Posterior cingulate gyrus (tissue), 11 donors: Measurements from ENCODE around the gene PSME4.
A peak's percentile ranks its signal among the peaks of the same experiment; 100 is the strongest.

Source experiments
- DNase-seq, 10 donors: peaks; one replicate each; pipeline versions ENCODE4 v3.0.0 to v3.0.0-alpha.2; 2020 to 2021; ENCODE audit warnings: mixed read lengths in 3 of 10
- intact Hi-C: fragments of 100-400 bp; cut with DNase I; formaldehyde crosslinking; loops from one replicate; pipeline ENCODE4 v1.15.1; 2023

Gene PSME4, protein sequence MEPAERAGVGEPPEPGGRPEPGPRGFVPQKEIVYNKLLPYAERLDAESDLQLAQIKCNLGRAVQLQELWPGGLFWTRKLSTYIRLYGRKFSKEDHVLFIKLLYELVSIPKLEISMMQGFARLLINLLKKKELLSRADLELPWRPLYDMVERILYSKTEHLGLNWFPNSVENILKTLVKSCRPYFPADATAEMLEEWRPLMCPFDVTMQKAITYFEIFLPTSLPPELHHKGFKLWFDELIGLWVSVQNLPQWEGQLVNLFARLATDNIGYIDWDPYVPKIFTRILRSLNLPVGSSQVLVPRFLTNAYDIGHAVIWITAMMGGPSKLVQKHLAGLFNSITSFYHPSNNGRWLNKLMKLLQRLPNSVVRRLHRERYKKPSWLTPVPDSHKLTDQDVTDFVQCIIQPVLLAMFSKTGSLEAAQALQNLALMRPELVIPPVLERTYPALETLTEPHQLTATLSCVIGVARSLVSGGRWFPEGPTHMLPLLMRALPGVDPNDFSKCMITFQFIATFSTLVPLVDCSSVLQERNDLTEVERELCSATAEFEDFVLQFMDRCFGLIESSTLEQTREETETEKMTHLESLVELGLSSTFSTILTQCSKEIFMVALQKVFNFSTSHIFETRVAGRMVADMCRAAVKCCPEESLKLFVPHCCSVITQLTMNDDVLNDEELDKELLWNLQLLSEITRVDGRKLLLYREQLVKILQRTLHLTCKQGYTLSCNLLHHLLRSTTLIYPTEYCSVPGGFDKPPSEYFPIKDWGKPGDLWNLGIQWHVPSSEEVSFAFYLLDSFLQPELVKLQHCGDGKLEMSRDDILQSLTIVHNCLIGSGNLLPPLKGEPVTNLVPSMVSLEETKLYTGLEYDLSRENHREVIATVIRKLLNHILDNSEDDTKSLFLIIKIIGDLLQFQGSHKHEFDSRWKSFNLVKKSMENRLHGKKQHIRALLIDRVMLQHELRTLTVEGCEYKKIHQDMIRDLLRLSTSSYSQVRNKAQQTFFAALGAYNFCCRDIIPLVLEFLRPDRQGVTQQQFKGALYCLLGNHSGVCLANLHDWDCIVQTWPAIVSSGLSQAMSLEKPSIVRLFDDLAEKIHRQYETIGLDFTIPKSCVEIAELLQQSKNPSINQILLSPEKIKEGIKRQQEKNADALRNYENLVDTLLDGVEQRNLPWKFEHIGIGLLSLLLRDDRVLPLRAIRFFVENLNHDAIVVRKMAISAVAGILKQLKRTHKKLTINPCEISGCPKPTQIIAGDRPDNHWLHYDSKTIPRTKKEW (N-terminal part only)

DNA sequence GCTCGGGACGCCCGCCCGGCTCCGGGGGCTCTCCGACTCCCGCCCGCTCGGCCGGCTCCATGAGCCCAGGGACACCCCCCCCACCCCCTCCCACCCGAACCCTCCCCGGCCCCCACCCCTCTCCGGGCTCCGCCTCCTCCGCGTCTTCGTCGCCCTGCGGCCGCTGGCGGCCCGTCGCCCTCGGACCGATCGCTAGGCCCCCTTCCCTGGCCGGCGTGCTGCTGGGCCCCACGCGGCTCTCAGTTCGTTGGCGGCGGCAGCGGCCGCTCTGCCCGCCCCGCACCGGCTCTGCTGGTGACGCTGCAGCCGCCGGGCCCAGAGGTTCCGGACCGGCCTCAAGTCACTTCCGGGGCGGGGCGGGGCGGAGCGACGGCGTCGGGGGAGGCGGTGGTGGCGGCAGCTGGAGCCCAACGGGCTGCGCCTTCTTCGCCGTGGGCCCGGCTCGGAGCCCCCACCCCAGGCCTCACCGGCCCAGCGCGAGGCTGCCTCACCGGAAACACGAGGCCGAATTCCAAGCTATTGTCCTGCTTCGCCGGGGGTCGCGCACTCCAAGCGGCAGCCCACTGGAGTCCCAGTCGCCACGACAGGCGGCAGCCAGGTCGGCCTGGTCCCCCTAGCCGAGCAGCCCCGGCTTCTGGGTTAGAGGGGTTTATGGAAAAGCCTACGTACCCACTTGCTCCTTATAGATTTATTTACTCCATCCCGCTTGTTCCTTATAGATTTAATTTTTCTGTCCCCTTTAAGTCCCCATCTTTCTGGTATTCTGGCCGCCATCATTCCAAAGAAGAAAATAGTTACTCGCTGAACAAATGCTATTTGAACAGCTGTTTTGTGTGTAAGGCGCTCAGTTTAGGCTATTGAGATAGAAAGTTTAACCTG is at the start of gene PSME4:
Gene PSME4 (minus strand): TSS at position 270 of the 879 bp plus-strand sequence. CDS start 209 bp downstream, at position 61.
- DNase-seq = peak; percentile 92 to 99 (median 94)
- intact Hi-C loops = loop anchor here (2.0 to 10.0 kb wide), 2 partner anchors 72 to 114 kb away; no protein-coding TSS in a partner anchor

DNA sequence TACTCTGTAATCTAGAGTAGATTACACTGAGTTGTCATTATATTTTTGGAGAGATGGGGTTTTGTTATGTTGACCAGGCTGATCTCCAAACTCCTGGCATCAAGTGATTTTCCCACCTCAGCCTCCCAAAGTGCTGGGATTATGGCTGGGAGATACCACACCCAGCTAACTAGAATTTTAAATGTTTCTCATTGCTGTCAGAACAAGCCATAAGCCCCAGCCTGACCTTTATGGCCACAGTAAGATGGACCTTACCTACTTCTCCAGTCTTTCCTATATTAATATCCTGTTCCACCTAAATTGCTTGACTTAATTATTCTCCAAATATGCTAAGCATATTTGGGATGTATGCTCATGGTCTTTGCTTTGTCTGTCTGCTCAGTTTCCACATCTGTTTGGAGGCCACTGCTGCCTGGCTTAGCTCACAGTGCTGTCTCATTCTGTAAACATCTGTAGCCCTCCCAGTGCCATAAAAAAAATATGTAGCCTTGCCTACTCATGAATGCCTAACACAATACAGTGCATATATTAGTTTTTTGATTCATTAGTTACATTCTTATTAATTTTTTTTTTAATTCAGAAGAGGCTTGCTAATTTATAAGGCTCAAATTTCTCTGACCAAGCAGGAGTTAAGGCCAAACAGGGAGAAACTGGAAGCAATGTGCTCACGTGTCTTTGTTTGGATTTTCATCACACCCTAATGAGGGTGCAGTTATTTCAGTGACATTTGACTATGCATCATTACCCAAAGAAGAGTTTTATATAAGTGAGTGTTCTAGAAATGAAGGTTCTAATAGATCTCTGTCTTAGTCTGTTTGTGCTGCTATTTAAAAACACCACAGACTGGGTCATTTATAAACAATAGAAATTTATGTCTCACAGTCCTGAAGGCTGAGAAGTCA is 45.3 kb upstream of the PSME4 start:
- DNase-seq = no peak
- intact Hi-C loops = loop anchor here (5.0 kb wide), 1 partner anchor 34 kb away; no protein-coding TSS in a partner anchor

DNA sequence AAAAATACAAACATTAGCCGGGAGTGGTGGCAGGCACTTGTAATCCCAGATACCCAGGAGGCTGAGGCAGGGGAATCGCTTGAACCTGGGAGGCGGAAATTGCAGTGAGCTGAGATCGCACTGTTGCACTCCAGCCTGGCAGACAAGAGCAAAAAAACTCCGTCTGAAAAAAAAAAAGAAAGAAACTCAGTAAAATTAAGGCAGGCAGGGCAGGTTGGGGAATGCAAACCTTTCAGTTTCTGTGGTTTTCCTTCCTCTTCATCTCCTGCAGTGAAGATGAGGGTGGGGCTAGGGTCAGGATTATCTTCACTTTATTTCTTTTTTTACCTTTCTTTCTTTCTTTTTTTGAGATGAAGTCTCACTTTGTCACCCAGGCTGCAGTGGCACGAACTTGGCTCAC is 43.2 kb upstream of the PSME4 start:
- intact Hi-C loops = no loop called here
- DNase-seq = no peak

DNA sequence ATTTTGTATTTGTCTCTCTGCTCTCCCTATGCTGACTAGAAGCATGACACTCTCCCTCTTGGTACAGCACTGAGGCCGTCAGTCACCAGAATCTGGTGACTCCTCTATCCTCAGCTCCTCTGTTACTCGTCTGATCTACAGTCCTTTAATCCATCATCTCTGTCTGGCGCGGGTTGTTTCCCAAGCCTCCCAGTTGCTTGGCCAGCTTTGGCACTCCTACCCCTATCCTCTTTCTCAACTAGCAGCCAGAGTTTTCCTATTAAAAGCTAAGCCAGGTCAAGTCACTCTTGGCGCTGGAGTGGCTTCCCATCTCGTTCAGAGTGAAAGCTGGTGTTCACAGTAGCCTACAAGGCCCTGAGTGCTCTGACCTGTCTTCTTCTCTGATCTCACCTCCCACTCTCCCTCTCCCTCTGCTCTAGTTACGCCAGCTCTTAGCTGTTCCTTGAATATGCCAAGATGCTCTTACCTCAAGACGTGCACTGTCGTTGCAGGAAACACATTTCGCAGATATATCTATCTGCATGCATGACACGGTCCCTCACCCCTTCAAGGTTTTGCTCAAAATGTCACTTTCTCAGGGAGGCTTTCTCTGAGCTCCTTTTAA is 41.8 kb upstream of the PSME4 start:
- DNase-seq = no peak
- intact Hi-C loops = no loop called here

DNA sequence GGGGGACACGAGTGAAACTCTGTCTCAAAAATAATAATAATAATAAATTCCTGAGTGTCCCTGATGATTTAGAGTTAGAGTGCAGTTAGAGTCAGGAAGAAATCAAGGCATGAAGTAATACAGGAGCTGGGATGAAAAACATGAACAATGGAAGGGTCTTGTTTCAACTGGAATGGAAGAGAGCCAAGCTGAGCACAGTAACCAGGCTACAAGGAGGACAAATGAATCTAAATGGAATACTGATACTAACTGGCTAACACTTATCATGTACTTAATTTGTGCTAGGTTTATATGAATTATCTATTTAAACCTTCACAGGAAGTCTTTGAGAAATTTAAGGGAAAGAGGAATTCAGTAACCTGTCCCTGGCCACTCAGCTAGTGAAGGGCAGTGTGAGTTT is 38.8 kb upstream of the PSME4 start:
- DNase-seq = no peak
- intact Hi-C loops = no loop called here

DNA sequence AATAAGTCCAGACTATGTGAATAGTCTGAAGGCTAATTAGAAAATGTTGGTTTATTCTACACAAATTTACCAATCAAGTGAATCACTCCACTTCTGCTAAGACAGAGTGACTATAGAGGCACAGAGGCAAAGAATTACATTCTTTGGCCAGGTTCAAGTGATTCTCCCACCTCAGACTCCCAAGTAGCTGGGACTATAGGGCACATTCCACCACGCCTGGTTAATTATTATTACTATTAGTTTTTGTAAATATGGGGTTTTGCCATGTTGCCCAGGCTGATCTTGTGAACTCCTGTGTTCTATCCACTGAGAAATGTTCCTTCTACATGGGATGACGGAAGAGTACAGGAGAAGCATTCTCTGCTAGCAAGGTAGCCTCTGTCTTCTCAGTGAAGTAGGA is 37.6 kb upstream of the PSME4 start:
- intact Hi-C loops = no loop called here
- DNase-seq = no peak

DNA sequence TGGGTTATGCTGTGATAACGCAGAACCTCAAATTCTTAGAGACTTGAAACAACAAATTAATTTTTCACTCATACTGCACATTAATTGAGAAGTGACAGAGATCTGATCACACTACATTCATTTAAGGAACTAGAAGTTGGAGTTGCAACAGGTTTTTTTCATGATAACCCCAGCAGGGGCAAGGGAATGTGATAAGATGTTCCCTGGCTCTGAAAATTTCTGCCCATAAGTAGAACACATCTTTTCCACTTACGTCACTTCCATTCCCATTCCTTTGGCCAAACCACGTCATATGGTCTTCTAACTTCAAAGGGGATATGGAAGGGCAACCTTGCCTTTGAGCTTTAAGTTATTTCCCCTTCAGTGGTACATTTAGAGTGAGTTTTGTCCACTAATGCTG is 29.7 kb upstream of the PSME4 start:
- intact Hi-C loops = no loop called here
- DNase-seq = no peak

DNA sequence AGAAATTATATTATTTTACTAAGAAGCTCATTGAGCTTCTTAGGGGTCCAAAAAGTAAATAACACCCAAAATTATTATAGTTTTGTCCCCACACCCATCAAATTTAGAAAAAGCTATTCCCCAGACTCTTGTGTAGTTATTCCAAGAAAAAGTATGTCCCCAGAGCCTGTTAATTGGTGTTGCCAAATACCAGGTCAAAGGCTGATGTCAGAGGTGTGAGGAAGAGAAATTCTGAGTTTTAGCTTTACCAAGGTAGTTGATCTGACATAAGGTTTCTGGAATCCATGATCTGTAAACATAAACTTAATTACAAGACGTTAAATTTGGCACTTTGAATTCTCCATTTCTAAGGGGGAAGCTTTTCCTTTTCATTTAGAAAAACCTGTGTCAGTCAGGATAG is 29.3 kb upstream of the PSME4 start:
- intact Hi-C loops = no loop called here
- no peak for DNase-seq

DNA sequence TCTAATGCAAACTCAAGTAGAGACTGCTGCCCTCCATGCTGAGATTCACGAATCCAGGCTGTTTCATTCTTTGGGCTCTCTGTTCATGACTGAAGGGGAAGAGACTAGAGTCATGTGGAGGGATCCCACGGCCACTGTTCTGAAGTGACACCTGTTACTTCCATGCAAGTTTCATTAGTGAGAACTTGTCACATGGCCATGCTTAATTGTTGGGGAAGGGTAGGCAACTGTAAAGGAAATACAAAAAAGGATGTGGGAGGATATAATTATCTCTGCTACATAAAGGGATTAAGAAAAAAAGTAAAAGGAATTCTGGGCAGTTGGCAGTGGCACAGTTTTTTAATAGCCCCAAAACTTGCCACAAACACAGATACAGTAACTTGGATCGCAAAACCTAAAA is 28.0 kb upstream of the PSME4 start:
- intact Hi-C loops = no loop called here
- no peak for DNase-seq

DNA sequence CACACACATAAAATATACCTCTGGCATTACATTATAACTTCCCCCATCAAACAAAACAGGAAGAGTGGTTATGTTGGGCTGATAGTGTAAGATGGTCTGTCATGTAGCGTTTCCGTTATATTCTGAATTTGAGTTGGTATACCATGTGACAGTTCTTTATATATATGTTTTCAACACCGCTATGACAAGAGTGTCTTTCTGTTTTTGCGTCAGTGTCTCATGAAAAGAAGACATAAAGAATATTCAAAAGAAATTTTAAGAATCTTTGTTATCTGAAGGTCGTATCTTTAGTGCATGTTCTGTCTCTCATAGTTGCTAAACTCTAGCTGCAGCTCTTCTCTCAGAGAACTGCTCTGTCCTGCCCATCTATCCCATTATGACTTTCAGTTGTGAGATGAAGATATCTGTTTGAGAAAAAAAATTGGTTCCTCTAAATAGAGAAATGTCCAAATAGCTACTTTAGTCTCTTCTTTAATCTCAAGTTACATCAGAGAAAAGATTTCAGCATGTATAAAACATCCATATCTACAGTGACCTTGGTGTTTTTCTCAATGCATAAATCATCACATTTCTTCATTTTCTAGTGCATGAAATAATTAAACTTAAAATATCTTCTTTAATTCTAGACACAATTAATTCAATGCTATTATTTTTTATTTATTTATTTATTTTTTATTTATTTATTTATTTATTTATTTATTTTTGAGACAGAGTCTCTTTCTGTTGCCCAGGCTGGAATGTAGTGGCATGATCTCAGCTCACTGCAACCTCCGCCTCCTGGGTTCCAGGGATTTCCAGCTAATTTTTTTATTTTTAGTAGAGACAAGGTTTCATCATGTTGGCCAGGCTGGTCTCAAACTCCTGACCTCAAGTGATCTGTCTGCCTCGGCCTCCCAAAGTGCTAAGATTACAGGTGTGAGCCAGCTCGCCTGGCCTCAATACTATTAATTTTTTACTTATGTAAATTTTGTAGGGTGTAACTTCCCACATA is 24.3 kb upstream of the PSME4 start:
- intact Hi-C loops = no loop called here

DNA sequence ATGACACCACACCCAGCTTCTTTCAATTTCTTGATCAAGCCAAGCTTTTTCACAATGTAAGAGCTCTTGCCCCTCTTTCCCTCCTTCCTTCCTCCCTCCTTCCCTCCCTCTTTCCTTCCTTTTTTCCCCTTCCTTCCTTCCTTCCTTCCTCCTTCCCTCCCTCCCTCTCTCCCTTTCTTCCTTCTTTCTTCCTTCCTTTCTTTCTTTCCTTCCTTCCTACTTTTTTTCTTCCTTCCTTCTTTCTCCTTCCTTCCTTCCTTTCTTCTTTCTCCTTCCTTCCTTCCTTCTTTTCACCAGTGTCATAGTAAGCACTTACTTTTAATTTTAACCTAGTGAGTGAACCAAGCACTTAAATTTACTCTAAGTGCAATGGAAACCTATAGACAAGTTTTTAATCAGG is 21.2 kb upstream of the PSME4 start:
- no peak for DNase-seq
- intact Hi-C loops = no loop called here

More for the DNA sequence above, 24.3 kb upstream of the PSME4 start:
- DNase-seq = no peak

DNA sequence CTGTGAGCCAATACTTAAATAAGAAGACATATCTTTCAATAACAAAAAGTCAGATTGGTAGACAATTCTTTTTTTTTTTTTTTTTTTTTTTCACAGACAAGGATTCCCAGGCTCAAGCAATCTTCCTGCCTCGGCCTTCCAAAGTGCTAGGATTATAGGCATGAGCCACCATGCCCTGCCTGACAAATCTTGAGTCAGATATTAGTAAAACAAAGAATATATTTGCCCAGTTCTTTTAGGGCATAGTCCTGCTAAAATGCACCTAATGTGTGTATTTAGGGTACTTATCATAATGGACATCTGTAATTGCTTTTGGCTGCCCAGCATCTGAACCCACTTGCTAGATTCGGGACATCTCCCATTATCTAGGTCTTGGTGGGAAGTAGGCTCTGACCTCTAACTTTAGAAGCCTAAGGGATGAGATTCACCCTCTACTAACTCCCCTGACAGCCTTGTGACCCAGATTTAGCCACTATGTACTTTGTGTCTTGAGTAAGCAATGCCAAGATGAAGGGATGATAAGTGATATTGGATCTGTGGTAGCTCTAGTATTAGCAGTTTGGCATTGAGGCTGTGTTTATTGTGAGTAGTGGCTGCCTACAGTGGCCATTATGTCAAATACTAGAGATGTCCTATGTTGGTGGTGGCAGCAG is 18.5 kb upstream of the PSME4 start:
- no peak for DNase-seq
- intact Hi-C loops = no loop called here

DNA sequence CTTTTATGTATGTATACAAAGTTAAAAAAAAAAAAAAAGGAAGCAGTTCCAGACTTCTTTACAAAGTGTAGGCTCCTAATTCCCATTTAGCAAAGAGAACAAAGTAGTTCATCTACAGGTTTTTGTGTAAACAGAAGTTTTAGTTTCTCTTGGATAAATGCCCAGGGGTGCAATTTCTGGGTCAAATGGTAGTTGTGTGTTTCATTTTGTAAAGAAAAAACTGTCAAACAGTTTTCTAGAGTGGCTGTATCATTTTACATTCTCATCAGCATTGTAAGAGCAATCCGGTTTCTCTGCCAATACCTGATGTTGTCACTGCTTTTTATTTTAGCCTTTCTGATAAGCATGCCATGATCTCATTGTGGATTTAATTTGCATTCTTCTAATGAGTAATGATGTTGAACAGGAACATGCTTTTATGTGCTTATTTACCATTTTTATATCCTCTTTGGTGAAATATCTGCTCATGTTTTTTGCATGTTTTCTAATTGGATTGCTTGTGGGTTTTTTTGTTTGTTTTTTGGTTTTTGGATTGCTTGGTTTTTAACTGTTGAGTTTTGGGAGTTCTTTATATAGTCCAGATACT is 16.6 kb upstream of the PSME4 start:
- intact Hi-C loops = no loop called here

DNA sequence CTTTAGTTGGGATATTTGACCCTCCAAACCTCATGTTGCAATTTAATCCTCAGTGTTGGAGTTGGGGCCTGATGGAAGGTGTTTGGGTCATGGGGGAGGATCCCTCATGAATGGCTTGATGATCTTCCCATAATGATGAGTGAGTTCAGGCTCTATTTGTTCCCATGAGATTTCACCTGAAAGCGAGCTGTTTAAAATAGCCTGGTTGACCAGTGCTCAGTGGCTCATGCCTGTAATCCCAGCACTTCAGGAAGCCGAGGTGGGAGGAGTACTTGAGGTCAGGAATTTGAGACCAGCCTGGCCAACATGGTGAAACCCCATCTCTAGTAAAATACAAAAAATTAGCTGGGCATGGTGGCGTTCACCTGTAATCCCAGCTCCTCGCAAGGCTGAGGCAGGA is 14.9 kb upstream of the PSME4 start:
- DNase-seq = no peak
- intact Hi-C loops = no loop called here

More for the DNA sequence above, 16.6 kb upstream of the PSME4 start:
- no peak for DNase-seq

DNA sequence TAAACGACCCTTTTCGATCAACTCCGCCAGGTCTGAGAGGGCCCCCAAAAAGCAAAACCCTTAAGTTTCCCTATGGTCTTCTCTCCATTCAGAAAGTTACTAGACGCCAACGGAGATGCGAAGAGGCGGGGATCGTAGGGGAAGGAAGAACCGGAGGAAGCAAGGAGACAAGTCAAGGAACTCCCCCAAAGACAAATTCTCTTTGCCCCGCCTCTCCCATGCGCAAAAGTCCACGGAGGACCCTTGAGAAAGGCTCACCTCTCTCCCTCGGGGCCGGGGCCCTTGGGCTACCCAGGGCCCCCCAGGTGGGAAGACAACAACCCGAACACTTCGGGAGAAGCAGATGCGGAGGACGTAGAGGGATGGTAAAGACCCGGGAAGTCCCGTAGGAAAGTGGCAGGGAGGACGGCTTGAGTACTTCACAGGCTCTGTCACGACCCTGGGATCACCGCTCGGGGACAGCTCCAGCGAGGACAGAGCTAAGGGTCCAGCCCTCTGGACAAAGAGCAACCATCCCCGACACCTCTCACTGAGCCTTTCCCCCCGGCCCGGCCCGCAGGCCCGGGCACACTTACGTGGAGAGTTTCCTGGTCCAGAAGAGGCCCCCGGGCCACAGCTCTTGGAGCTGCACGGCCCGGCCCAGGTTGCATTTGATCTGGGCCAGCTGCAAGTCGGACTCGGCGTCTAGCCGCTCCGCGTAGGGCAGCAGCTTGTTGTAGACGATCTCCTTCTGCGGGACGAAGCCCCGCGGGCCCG is 647 bp downstream of the PSME4 start:
- DNase-seq = peak in 4 of 10 donors; percentile 12 to 88 (median 14)
- intact Hi-C loops = loop anchor here (2.0 to 10.0 kb wide), 2 partner anchors 73 to 115 kb away; no protein-coding TSS in a partner anchor
